ENCODE results near the gene TPH2. TPM values are rescaled to one million over a fixed set of nuclear protein-coding genes. Genes with fewer than 3 reads are reported as not detected.
A peak's percentile ranks its signal among the peaks of the same experiment; 100 is the strongest.

TPH2 gene
- total RNA-seq, 6 experiments from 2014 or later = 0.13 TPM; not detected in 5

- H3K9me3 ChIP-seq = no peaks in the 10 kb centered on the region
- no peaks in the 10 kb centered on the region for H3K4me1 ChIP-seq
- no peak overlapping the region for H3K4me3 ChIP-seq
- DNase-seq (no peak), ATAC-seq (peak; percentile 31 to 61 (median 45))
- intact Hi-C loops (cut with DNase I) = no loop called here
- H3K27ac ChIP-seq = no peak overlapping the region
- no peaks in the 10 kb centered on the region for H3K27me3 ChIP-seq
- peaks cover 0 to 19% (median 4%) of the 10 kb centered on the region in 4 donors for H3K36me3 ChIP-seq
- 20% methylated on average over 1 of the region's 1 CpG for WGBS (ENCODE audit: insufficient coverage, low coverage, low lambda C conversion rate, missing lambda C conversion rate)
- no peak for TF ChIP-seq CTCF (IDR thresholded peaks at IDR 0.05)
- no peak for TF ChIP-seq POLR2A (IDR thresholded peaks at IDR 0.05)
These were observed 34.0 kb upstream of the TPH2 start for GRCh38 chr12:71904629-71905028.

- Histone ChIP-seq H3K27me3 (peaks cover 0 to 5% of the 10 kb centered on the region in 2 donors), H3K36me3 (no peaks in the 10 kb centered on the region), H3K9me3 (no peaks in the 10 kb centered on the region), H3K27ac (no peak overlapping the region), H3K4me1 (no peaks in the 10 kb centered on the region), H3K4me3 (no peak overlapping the region)
- intact Hi-C loops (cut with DNase I) = loop anchor here in 1 of 2 donors (10.0 kb wide), 1 partner anchor 339 kb away; the partner anchor contains the start of gene TRHDE
- WGBS (ENCODE audit: insufficient coverage, low coverage, low lambda C conversion rate, missing lambda C conversion rate) = 49% methylated on average over 4 of the region's 4 CpGs
- ATAC-seq (no peak), DNase-seq (no peak)
- no peak for TF ChIP-seq CTCF (IDR thresholded peaks at IDR 0.05)
- TF ChIP-seq POLR2A (IDR thresholded peaks at IDR 0.05) = no peak
These were observed 3.1 kb upstream of the TPH2 start for GRCh38 chr12:71935594-71935993.

GRCh38 chr12:71940068-71940467 is 1.4 kb downstream of the TPH2 start:
- no peak overlapping the region for H3K27ac ChIP-seq
- DNase-seq (no peak), ATAC-seq (no peak)
- H3K27me3 ChIP-seq = peaks cover 0 to 5% of the 10 kb centered on the region in 2 donors
- intact Hi-C loops (cut with DNase I) = no loop called here
- no peaks in the 10 kb centered on the region for H3K4me1 ChIP-seq
- no peak overlapping the region for H3K4me3 ChIP-seq
- H3K36me3 ChIP-seq = no peaks in the 10 kb centered on the region
- no peaks in the 10 kb centered on the region for H3K9me3 ChIP-seq
- TF ChIP-seq CTCF (IDR thresholded peaks at IDR 0.05) (no peak), POLR2A (IDR thresholded peaks at IDR 0.05) (no peak)

- no peaks in the 10 kb centered on the region for H3K9me3 ChIP-seq
- ATAC-seq (no peak), DNase-seq (no peak)
- no peak overlapping the region for H3K27ac ChIP-seq
- H3K4me3 ChIP-seq = no peak overlapping the region
- peaks cover 0 to 5% of the 10 kb centered on the region in 2 donors for H3K27me3 ChIP-seq
- intact Hi-C loops (cut with DNase I) = no loop called here
- no peaks in the 10 kb centered on the region for H3K36me3 ChIP-seq
- 48% methylated on average over 6 of the region's 6 CpGs for WGBS (ENCODE audit: insufficient coverage, low coverage, low lambda C conversion rate, missing lambda C conversion rate)
- H3K4me1 ChIP-seq = no peaks in the 10 kb centered on the region
- TF ChIP-seq CTCF (IDR thresholded peaks at IDR 0.05) = peak in 3 of 4 donors; percentile 25 to 32 (median 26)
- no peak for TF ChIP-seq POLR2A (IDR thresholded peaks at IDR 0.05)
These were observed 2.5 kb downstream of the TPH2 start for GRCh38 chr12:71941174-71941573.

GRCh38 chr12:71942259-71942658 is 3.6 kb downstream of the TPH2 start:
- no peaks in the 10 kb centered on the region for H3K36me3 ChIP-seq
- intact Hi-C loops (cut with DNase I) = no loop called here
- H3K27me3 ChIP-seq = peaks cover 0 to 5% of the 10 kb centered on the region in 2 donors
- H3K9me3 ChIP-seq = no peaks in the 10 kb centered on the region
- no peak for TF ChIP-seq CTCF (IDR thresholded peaks at IDR 0.05)
- no peak for TF ChIP-seq POLR2A (IDR thresholded peaks at IDR 0.05)
- 100% methylated on average over 1 of the region's 2 CpGs for WGBS (ENCODE audit: insufficient coverage, low coverage, low lambda C conversion rate, missing lambda C conversion rate)
- H3K27ac ChIP-seq = no peak overlapping the region
- DNase-seq (no peak), ATAC-seq (no peak)
- H3K4me3 ChIP-seq = no peak overlapping the region
- H3K4me1 ChIP-seq = peaks cover 0 to 10% (median 4%) of the 10 kb centered on the region in 4 donors
